ENCODE measurements around the gene HELZ. TPM values are rescaled to one million over a fixed set of nuclear protein-coding genes. Genes with fewer than 3 reads are reported as not detected.

Gene HELZ
- total and polyA plus RNA-seq, 4 donors: 3.8 to 69.2 (median 25.7) TPM

- no peak for DNase-seq (ENCODE audit: low spot score)
- Histone ChIP-seq H3K27ac (ENCODE audit: low read depth in 1 of 2, low read length in 2 of 2) (no peak overlapping the region), H3K4me3 (ENCODE audit: low read depth in 1 of 3, low read length in 3 of 3) (no peak overlapping the region), H3K4me1 (ENCODE audit: control insufficient read depth in 4 of 4, insufficient read depth in 4 of 4, low read length in 3 of 4) (no peaks in the 10 kb centered on the region), H3K9me3 (ENCODE audit: control insufficient read depth in 4 of 4, low read length in 3 of 4) (peaks cover 0 to 2% (median 0%) of the 10 kb centered on the region in 4 donors), H3K27me3 (ENCODE audit: control insufficient read depth in 4 of 4, insufficient read depth in 4 of 4, low read length in 3 of 4) (no peaks in the 10 kb centered on the region), H3K9ac (ENCODE audit: low read depth in 1 of 2, low read length in 2 of 2) (no peak overlapping the region), H3K36me3 (ENCODE audit: control insufficient read depth in 4 of 4, insufficient read depth in 3 of 4, low read depth in 1 of 4, low read length in 3 of 4) (peaks cover 9 to 22% (median 20%) of the 10 kb centered on the region in 4 donors)
- WGBS: 94% methylated on average over 2 of the region's 2 CpGs
- TF ChIP-seq EGR1 (IDR thresholded peaks at IDR 0.05; ENCODE audit: low read depth in 2 of 2) (no peak), FOXA2 (IDR thresholded peaks at IDR 0.05) (no peak), FOXA1 (IDR thresholded peaks at IDR 0.05) (no peak), CTCF (IDR thresholded peaks at IDR 0.05; ENCODE audit: low read depth, low read length, missing input control) (no peak), HNF4A (conservative IDR thresholded peaks at IDR 0.05) (no peak), GABPA (IDR thresholded peaks at IDR 0.05 in 1 of 2, conservative IDR thresholded peaks at IDR 0.05 in 1 of 2) (no peak), ATF3 (IDR thresholded peaks at IDR 0.05) (no peak), RAD21 (IDR thresholded peaks at IDR 0.05) (no peak), NR2F2 (IDR thresholded peaks at IDR 0.05) (no peak), RXRA (IDR thresholded peaks at IDR 0.05) (no peak), SP1 (IDR thresholded peaks at IDR 0.05) (no peak), HNF4G (IDR thresholded peaks at IDR 0.05) (no peak), YY1 (IDR thresholded peaks at IDR 0.05) (no peak), JUND (IDR thresholded peaks at IDR 0.05) (no peak)
- TF ChIP-seq, protein P1, sequence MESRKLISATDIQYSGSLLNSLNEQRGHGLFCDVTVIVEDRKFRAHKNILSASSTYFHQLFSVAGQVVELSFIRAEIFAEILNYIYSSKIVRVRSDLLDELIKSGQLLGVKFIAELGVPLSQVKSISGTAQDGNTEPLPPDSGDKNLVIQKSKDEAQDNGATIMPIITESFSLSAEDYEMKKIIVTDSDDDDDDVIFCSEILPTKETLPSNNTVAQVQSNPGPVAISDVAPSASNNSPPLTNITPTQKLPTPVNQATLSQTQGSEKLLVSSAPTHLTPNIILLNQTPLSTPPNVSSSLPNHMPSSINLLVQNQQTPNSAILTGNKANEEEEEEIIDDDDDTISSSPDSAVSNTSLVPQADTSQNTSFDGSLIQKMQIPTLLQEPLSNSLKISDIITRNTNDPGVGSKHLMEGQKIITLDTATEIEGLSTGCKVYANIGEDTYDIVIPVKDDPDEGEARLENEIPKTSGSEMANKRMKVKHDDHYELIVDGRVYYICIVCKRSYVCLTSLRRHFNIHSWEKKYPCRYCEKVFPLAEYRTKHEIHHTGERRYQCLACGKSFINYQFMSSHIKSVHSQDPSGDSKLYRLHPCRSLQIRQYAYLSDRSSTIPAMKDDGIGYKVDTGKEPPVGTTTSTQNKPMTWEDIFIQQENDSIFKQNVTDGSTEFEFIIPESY (IDR thresholded peaks at IDR 0.05): no peak
- TF ChIP-seq, protein P2, sequence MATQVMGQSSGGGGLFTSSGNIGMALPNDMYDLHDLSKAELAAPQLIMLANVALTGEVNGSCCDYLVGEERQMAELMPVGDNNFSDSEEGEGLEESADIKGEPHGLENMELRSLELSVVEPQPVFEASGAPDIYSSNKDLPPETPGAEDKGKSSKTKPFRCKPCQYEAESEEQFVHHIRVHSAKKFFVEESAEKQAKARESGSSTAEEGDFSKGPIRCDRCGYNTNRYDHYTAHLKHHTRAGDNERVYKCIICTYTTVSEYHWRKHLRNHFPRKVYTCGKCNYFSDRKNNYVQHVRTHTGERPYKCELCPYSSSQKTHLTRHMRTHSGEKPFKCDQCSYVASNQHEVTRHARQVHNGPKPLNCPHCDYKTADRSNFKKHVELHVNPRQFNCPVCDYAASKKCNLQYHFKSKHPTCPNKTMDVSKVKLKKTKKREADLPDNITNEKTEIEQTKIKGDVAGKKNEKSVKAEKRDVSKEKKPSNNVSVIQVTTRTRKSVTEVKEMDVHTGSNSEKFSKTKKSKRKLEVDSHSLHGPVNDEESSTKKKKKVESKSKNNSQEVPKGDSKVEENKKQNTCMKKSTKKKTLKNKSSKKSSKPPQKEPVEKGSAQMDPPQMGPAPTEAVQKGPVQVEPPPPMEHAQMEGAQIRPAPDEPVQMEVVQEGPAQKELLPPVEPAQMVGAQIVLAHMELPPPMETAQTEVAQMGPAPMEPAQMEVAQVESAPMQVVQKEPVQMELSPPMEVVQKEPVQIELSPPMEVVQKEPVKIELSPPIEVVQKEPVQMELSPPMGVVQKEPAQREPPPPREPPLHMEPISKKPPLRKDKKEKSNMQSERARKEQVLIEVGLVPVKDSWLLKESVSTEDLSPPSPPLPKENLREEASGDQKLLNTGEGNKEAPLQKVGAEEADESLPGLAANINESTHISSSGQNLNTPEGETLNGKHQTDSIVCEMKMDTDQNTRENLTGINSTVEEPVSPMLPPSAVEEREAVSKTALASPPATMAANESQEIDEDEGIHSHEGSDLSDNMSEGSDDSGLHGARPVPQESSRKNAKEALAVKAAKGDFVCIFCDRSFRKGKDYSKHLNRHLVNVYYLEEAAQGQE (IDR thresholded peaks at IDR 0.05): no peak
Measured at GRCh38 chr17:67152824-67153223, 92.2 kb downstream of the HELZ start.

- Histone ChIP-seq H3K4me3 (ENCODE audit: low read depth in 1 of 3, low read length in 3 of 3) (no peak overlapping the region), H3K4me1 (ENCODE audit: control insufficient read depth in 4 of 4, insufficient read depth in 4 of 4, low read length in 3 of 4) (no peaks in the 10 kb centered on the region), H3K27me3 (ENCODE audit: control insufficient read depth in 4 of 4, insufficient read depth in 4 of 4, low read length in 3 of 4) (no peaks in the 10 kb centered on the region), H3K9ac (ENCODE audit: low read depth in 1 of 2, low read length in 2 of 2) (no peak overlapping the region), H3K36me3 (ENCODE audit: control insufficient read depth in 4 of 4, insufficient read depth in 3 of 4, low read depth in 1 of 4, low read length in 3 of 4) (peaks cover 10 to 30% (median 26%) of the 10 kb centered on the region in 4 donors), H3K9me3 (ENCODE audit: control insufficient read depth in 4 of 4, low read length in 3 of 4) (no peaks in the 10 kb centered on the region), H3K27ac (ENCODE audit: low read depth in 1 of 2, low read length in 2 of 2) (no peak overlapping the region)
- WGBS: 95% methylated on average over 2 of the region's 2 CpGs
- TF ChIP-seq ATF3 (IDR thresholded peaks at IDR 0.05): no peak
- TF ChIP-seq, protein P2 (IDR thresholded peaks at IDR 0.05): no peak
- no peak for DNase-seq (ENCODE audit: low spot score)
Measured at GRCh38 chr17:67151717-67152116, 93.3 kb downstream of the HELZ start.
